Adipocyte (in vitro differentiated cells): ENCODE results near the gene NR5A2.

Experiments
- DNase-seq: peaks from one replicate; pipeline ENCODE4 v3.0.0-alpha.2; 2015; ENCODE audit warnings: low read depth
- H3K27me3 ChIP-seq: replicated peaks from 2 replicates; pipeline ENCODE4 v1.7.0; 2013; ENCODE audit warnings: mild to moderate bottlenecking, low read length, moderate library complexity; ENCODE audit not compliant: control insufficient read depth, insufficient read depth
- H3K36me3 ChIP-seq: 2 replicates; pipeline ENCODE4 v1.7.0; 2013; ENCODE audit warnings: low read length, mild to moderate bottlenecking, moderate library complexity; ENCODE audit not compliant: control insufficient read depth, insufficient read depth, severe bottlenecking
- H3K4me1 ChIP-seq: 2 replicates; pipeline ENCODE4 v1.7.0; 2013; ENCODE audit warnings: mild to moderate bottlenecking, low read length, moderate library complexity; ENCODE audit not compliant: control insufficient read depth, insufficient read depth
- H3K4me3 ChIP-seq: 2 replicates; pipeline ENCODE4 v1.7.0; 2013; ENCODE audit warnings: mild to moderate bottlenecking, low read length, moderate library complexity
- H3K9ac ChIP-seq: 2 replicates; pipeline ENCODE4 v1.7.0; 2013; ENCODE audit warnings: mild to moderate bottlenecking, low read length, moderate library complexity
- H3K9me3 ChIP-seq: 2 replicates; pipeline ENCODE4 v1.7.0; 2013; ENCODE audit warnings: mild to moderate bottlenecking, low read length, moderate library complexity; ENCODE audit not compliant: control insufficient read depth

The NR5A2 gene

DNA sequence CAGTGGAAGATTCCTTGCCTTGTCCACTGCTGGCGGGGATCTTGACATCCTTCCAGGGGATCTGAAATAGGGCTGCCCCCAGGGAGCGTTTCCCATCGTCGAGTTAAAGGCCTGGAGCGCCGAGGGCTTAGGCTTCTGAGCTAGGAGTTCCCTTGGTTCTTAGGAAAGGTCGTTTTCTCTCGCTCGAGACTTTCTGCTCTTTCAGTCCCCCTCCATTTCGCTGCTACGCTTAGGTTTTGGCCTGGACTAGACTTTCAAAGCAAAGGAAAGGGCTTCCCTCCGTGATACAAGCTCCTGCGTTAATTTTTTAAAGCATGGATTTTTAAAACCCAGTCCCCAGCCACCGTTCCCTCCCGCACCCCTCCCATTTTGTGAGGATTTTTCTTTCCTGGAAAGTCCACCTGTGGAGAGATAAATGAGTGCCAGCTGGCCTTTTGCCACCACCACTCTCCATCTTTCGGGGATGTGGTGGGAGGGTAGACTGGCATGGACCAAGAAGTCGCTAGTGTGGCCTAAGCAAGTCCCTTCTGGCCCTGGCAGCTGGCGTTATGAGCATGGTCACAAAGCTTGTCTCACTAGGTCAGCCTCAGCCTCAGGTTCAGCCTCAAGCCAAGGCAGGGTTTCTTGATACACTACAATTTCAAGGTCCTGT, 9.2 kb downstream of the NR5A2 start:
- Histone ChIP-seq H3K9ac (no peak overlapping the region), H3K27me3 (peaks cover 90% of the 10 kb centered on the region), H3K36me3 (no peaks in the 10 kb centered on the region), H3K4me3 (no peak overlapping the region), H3K4me1 (peaks cover 27% of the 10 kb centered on the region), H3K9me3 (no peaks in the 10 kb centered on the region)
- no peak for DNase-seq

DNA sequence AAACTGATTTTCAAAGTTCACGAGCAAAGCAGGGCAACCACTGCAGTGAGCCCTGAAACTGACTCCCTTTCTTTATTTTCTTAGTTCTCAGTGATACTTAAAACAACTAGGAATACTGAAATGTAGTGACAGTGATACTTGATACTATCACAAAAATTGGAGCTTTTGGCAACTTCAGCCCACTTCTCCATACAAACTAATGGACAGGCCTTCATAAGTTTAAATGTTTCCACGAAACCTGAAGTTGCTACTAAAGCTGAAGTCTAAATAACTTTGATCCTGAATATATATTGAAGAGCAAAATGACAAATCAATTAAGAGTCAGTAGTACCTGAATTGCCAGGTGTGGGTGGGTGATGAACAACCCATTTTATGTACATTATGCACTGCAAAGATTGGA, 10.0 kb downstream of the NR5A2 start:
- Histone ChIP-seq H3K36me3 (no peaks in the 10 kb centered on the region), H3K9ac (no peak overlapping the region), H3K4me3 (no peak overlapping the region), H3K27me3 (peaks cover 90% of the 10 kb centered on the region), H3K9me3 (no peaks in the 10 kb centered on the region), H3K4me1 (peaks cover 29% of the 10 kb centered on the region)
- DNase-seq = no peak

DNA sequence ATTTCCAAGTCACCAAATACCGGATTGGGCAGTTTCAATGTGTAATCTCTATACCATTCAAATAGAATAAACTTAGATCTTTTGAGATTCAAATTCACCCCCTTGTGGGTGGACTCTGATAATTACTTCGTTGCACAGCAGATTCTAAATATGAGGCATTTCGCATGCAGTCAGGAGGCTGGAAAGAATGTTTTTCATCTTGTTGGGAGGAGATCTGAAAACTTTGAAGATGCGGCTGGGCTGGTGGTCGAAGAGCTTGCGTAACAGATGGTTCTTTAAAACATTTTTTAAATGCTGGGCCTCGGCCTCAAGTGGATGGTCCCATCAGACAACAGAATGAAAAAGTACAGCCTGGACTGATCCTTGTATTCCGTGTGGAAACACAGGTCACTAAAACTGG, 10.4 kb downstream of the NR5A2 start:
- Histone ChIP-seq H3K4me3 (no peak overlapping the region), H3K4me1 (peaks cover 33% of the 10 kb centered on the region), H3K36me3 (no peaks in the 10 kb centered on the region), H3K27me3 (peaks cover 91% of the 10 kb centered on the region), H3K9ac (no peak overlapping the region), H3K9me3 (no peaks in the 10 kb centered on the region)
- DNase-seq = no peak

DNA sequence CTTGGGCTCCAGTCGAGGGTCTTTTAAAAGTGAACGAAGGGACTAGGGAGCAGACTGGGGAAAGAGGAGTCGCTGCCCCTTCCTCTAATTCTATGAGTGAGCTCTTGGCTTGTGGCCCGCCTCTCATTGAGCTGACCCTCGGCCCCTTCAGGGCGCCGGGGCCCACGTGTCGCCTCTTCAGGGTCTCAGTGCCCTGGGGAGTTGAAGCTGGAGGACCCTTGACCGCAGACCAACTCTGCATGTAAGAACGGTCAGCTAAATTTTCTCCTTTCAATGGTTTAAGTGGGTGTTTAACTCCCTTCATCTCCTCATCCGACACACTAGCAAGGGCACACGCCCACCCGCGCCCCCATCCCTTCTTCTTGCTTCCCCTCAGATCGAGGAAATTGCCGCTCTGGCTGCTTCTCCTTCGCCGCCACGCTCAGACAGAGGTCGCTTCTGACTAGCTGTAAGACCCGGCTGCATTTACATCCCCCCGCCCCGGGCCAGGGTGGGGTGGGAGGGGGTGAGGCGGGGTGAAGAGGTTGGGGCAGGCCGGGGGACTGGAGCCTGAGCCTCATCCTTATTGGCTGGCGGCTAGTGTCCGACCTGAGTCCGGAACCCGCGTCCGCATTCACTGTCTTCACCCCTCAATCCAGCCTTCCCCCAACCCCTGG, 10.9 kb downstream of the NR5A2 start:
- Histone ChIP-seq H3K9ac (no peak overlapping the region), H3K9me3 (no peaks in the 10 kb centered on the region), H3K36me3 (no peaks in the 10 kb centered on the region), H3K4me3 (peak overlapping the region; percentile 78), H3K27me3 (peaks cover 91% of the 10 kb centered on the region), H3K4me1 (peaks cover 33% of the 10 kb centered on the region)
- DNase-seq = no peak

DNA sequence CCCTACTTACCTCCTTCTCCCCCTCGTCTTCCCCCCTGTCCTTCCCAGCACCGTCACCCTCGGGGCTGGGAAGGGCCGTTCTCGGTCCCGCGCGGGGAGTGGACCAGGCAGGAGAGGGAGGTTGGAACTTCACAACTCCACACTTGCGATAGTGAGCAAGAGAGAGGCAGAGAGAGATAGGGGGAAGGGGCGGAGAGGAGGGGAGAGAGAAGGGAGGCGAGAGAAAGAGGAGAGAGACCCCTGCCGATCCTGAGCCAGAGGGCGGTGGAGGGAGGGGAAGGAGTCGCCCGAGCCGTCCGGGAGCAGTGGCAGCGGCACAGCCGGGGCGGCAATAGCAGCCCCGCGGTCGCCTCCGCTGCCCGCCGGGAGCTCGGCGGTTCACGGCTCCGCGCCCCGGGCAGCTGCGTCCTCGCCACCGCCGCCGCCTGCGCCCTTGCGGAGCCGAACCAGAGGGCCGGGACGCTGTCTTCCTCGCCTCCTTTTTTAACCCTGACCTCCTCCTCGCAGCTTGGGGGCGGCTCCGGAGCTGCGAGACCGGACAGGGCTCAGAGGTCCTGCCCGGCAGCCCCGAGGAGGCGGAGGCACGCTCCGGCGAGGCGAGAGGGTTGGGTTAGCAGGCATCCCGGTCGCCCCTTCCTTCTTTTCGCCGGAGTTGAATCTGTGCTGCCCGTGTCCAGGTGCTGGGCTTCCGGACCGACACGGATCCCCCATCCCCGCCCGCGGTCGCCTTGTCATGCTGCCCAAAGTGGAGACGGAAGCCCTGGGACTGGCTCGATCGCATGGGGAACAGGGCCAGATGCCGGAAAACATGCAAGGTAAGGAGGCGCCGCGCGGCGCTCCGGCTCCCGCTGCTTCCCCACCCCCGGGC, 11.7 kb downstream of the NR5A2 start:
- peaks cover 91% of the 10 kb centered on the region for H3K27me3 ChIP-seq
- no peaks in the 10 kb centered on the region for H3K9me3 ChIP-seq
- H3K4me3 ChIP-seq = peak overlapping the region; percentile 78
- H3K36me3 ChIP-seq = no peaks in the 10 kb centered on the region
- no peak overlapping the region for H3K9ac ChIP-seq
- peak; percentile 57 for DNase-seq
- H3K4me1 ChIP-seq = peaks cover 27% of the 10 kb centered on the region

DNA sequence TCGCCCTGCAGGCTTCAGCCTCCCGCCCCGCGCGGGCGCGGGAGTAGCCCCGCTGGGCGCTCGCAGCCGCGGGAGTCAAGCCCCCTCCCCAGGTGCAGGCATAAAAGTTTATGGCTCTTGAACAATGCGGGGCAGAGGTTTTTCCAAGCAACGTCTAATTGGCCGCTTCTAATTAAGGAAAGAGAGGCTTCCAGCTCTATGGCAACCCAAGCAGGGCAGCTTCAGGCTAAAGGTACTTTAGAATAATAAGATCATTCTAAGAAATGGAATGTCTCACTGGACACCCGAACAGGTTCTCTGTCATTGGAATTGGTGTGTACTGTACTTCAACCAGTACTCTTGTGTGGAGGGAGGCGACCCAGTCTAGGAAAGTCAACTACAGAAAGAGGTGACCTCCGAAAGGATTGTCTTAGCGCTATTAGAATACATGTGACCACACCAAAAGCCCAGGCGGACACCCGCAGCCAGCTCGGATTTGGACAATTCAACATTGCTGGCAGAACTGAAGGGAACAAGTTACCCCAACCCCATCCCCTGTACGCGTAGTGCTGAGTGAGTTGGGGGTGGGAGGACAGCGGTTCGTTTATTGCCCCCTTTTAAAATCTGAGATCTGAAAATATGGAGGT, 12.5 kb downstream of the NR5A2 start:
- no peak for DNase-seq
- H3K36me3 ChIP-seq = no peaks in the 10 kb centered on the region
- H3K4me1 ChIP-seq = peaks cover 24% of the 10 kb centered on the region
- no peaks in the 10 kb centered on the region for H3K9me3 ChIP-seq
- peak overlapping the region; percentile 78 for H3K4me3 ChIP-seq
- H3K27me3 ChIP-seq = peaks cover 95% of the 10 kb centered on the region
- H3K9ac ChIP-seq = no peak overlapping the region

DNA sequence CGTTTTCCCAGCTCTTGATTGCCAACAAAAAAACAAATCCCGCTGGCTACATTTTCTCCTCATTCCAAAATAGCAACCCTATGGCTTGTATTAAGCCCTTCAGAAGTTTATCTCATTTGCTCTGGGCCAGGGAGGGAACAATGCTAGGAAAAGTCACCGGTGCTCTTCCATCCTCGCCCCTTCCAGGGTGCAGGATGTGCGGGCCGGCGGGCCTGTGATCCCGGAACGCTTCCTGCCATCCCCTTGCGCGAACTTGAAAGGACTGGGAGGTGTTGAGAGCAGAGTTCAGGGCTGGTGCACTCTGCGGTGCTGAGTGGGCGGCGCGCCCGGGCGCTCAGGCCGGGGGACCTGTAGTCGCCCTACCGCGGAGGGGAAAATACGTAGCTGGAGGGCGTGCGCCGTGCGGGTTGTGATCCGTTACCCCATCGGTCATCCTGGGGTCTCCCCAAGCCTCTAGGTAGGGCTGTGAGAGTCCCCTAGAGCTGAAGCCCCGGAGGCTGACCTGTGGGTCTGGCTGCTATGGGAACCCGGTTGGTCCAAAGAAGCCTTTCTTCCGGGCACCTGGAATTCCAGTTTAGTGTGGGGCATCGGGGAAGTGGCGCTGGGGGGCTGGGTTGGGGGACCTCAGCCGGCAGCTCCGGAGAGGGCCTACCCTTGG, 13.1 kb downstream of the NR5A2 start:
- no peaks in the 10 kb centered on the region for H3K9me3 ChIP-seq
- DNase-seq = peak; percentile 14
- H3K36me3 ChIP-seq = no peaks in the 10 kb centered on the region
- peaks cover 95% of the 10 kb centered on the region for H3K27me3 ChIP-seq
- H3K9ac ChIP-seq = no peak overlapping the region
- no peak overlapping the region for H3K4me3 ChIP-seq
- H3K4me1 ChIP-seq = peaks cover 18% of the 10 kb centered on the region

DNA sequence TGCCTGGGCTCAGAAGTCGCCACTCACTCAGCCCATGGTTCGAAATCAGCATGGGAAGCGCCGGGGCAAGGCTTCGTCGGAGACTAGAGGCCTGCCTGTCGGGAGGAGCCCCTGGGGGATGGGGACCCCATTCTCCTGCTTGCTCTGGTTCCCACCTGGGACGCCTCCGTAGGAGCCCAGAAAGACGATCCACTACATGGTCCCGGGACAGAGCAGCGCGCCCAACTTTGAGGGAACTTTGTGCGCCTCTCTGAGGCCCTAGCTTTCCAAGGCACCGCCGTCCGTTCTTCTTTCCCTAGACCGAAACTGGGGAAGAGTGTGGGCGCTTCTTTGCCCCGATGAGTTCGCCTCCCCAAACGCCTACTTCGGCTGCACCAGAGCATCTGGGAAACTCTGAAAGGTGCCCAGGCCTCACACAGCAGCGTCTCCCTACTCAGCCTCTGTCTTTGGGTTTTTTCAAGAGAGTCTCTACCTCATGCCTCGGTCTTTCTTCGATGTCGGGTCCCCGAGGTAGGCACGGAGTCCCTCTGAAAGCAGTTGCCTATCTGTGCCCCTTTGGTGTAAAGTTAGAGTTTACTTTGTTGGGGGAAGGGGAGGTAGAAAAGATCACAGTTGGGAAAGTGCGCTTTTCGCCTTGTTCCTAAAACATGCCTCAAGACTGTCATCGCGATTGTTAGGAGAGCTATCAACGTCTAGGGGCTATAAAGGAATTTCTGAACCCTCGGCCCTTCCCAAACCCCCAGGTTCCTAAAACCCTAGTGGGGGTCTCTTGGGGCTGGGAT, 14.0 kb downstream of the NR5A2 start:
- H3K9me3 ChIP-seq = no peaks in the 10 kb centered on the region
- H3K27me3 ChIP-seq = peaks cover 86% of the 10 kb centered on the region
- H3K9ac ChIP-seq = no peak overlapping the region
- no peaks in the 10 kb centered on the region for H3K36me3 ChIP-seq
- no peak overlapping the region for H3K4me3 ChIP-seq
- no peak for DNase-seq
- H3K4me1 ChIP-seq = peaks cover 18% of the 10 kb centered on the region

DNA sequence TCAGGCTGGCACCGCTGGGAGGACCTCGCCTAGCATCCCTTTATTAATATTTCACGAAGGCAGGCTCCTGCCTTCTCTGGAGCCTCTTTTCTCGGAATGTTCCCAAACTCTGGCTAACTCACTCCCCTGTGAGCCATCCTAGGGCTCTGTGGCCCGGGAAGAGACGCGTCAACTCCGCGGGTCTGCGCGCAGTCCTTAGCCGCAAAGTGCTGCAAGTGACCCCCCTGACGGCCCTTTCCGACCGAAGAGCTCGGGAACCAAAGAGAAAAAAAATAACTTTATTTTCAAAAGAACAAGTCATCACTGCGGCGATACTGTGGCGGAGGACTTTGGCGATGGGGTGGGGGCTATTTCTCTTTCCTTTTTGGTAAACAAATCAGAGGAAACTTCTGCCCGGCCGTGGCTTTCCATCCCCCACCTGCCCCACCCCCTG, 14.6 kb downstream of the NR5A2 start:
- H3K27me3 ChIP-seq = peaks cover 80% of the 10 kb centered on the region
- no peaks in the 10 kb centered on the region for H3K36me3 ChIP-seq
- peak overlapping the region; percentile 64 for H3K4me3 ChIP-seq
- H3K9ac ChIP-seq = no peak overlapping the region
- H3K9me3 ChIP-seq = no peaks in the 10 kb centered on the region
- no peak for DNase-seq
- H3K4me1 ChIP-seq = peaks cover 18% of the 10 kb centered on the region

DNA sequence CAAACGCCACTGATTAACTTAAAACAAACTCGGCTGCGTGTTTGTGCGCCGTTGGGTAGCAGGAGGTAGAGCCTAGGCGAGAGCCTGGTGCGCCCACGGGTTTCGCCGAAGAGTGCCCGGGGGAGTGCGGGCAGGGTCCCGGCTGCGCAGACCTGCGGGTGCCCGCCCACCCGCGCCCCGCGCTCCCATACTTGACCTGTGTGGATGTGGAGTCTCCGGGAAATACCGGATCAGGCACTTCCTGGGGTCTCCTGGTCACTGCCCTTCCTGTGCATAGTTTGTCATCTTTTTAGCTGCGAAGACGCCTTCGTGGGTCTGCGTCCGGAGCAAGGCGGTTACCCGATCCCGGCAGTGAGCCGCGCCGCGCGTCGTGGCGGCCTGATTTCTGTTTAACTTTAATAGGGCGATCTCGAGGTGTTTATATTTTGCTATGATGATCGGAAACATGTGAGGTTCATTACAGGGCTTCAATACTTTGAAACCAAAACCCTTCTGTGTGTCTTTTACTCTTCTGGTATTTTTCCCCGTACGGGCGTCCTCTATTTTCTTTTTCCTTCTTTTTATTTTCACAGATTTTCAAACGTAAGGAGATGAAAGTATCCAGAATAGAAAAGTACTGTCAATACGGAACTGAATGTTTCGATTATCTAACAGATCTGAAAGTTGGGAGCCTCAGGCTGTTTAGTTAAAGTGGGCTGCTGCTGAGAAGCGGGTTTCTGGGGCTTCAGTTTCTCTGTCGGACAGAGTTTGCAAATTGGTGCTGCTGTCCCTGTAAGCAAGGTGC, 15.2 kb downstream of the NR5A2 start:
- no peak overlapping the region for H3K9ac ChIP-seq
- no peaks in the 10 kb centered on the region for H3K9me3 ChIP-seq
- peak; percentile 50 for DNase-seq
- peaks cover 74% of the 10 kb centered on the region for H3K27me3 ChIP-seq
- peak overlapping the region; percentile 64 for H3K4me3 ChIP-seq
- peaks cover 18% of the 10 kb centered on the region for H3K4me1 ChIP-seq
- no peaks in the 10 kb centered on the region for H3K36me3 ChIP-seq
